ENCODE measurements around the gene PVALEF.
A peak's percentile ranks its signal among the peaks of the same experiment; 100 is the strongest.

Gene PVALEF

GRCh38 chr17:81165246-81166032, at the start of gene PVALEF:
PVALEF (plus strand) TSS chr17:81165507; CDS start chr17:81181227, 15,720 bp downstream.
- DNase-seq (ENCODE audit: low read depth), result no peak

- no peak for DNase-seq (ENCODE audit: low read depth)
These were observed 49.4 kb upstream of the PVALEF start for GRCh38 chr17:81115749-81116464.

- DNase-seq (ENCODE audit: low read depth), result no peak
These were observed 48.6 kb upstream of the PVALEF start for GRCh38 chr17:81116704-81117103.

GRCh38 chr17:81117672-81118198, 47.6 kb upstream of the PVALEF start:
- DNase-seq (ENCODE audit: low read depth), result no peak

- DNase-seq (ENCODE audit: low read depth), result no peak
These were observed 46.7 kb upstream of the PVALEF start for GRCh38 chr17:81118308-81119221.

- DNase-seq (ENCODE audit: low read depth), result peak; percentile 81
These were observed 45.8 kb upstream of the PVALEF start for GRCh38 chr17:81119223-81120148.

GRCh38 chr17:81120149-81120484, 45.2 kb upstream of the PVALEF start:
- no peak for DNase-seq (ENCODE audit: low read depth)

GRCh38 chr17:81120695-81121621, 44.3 kb upstream of the PVALEF start:
- DNase-seq (ENCODE audit: low read depth), result no peak

GRCh38 chr17:81121841-81122733, 43.2 kb upstream of the PVALEF start:
- DNase-seq (ENCODE audit: low read depth), result no peak

GRCh38 chr17:81123052-81124048, 42.0 kb upstream of the PVALEF start:
- DNase-seq (ENCODE audit: low read depth), result no peak

GRCh38 chr17:81124377-81124776, 40.9 kb upstream of the PVALEF start:
- DNase-seq (ENCODE audit: low read depth), result no peak

- DNase-seq (ENCODE audit: low read depth), result no peak
These were observed 39.7 kb upstream of the PVALEF start for GRCh38 chr17:81125573-81126081.

- no peak for DNase-seq (ENCODE audit: low read depth)
These were observed 38.8 kb upstream of the PVALEF start for GRCh38 chr17:81126281-81127132.

GRCh38 chr17:81127133-81127455, 38.2 kb upstream of the PVALEF start:
- no peak for DNase-seq (ENCODE audit: low read depth)

GRCh38 chr17:81127526-81128177, 37.7 kb upstream of the PVALEF start:
- DNase-seq (ENCODE audit: low read depth), result no peak

GRCh38 chr17:81128338-81128737, 37.0 kb upstream of the PVALEF start:
- no peak for DNase-seq (ENCODE audit: low read depth)
